COLO829 (cell line): ENCODE data around the gene CMIP.
"Not testable (repeated sequence)": the region's sequence is repeated elsewhere in the genome, so short reads cannot be mapped to it uniquely, and the experiment has no call there.

Experiments
- DNase-seq: peaks from one replicate; pipeline ENCODE4 v3.0.0; 2012; ENCODE audit warnings: low spot score

The CMIP gene

GRCh38 chr16:81686391-81687130 lies 242.0 kb downstream of the CMIP start:
- DNase-seq, result no peak

GRCh38 chr16:81687131-81687456 lies 242.5 kb downstream of the CMIP start:
- no peak for DNase-seq

GRCh38 chr16:81688182-81688581 lies 243.6 kb downstream of the CMIP start:
- DNase-seq, result no peak

- DNase-seq, result not testable (repeated sequence)
Measured at GRCh38 chr16:81688839-81689238, 244.2 kb downstream of the CMIP start.

GRCh38 chr16:81692021-81692420 lies 247.4 kb downstream of the CMIP start:
- no peak for DNase-seq

GRCh38 chr16:81692571-81692970 lies 248.0 kb downstream of the CMIP start:
- no peak for DNase-seq

- DNase-seq, result no peak
Measured at GRCh38 chr16:81693041-81693743, 248.6 kb downstream of the CMIP start.

- DNase-seq, result no peak
Measured at GRCh38 chr16:81693744-81694303, 249.2 kb downstream of the CMIP start.

- DNase-seq, result no peak
Measured at GRCh38 chr16:81694494-81695280, 250.1 kb downstream of the CMIP start.

GRCh38 chr16:81695321-81696165 lies 250.9 kb downstream of the CMIP start:
- DNase-seq, result no peak

GRCh38 chr16:81696166-81696960 lies 251.8 kb downstream of the CMIP start:
- no peak for DNase-seq

GRCh38 chr16:81696961-81697615 lies 252.5 kb downstream of the CMIP start:
- DNase-seq, result peak; percentile 24

GRCh38 chr16:81697616-81698309 lies 253.2 kb downstream of the CMIP start:
- DNase-seq, result no peak

GRCh38 chr16:81698310-81698641 lies 253.7 kb downstream of the CMIP start:
- no peak for DNase-seq

- DNase-seq, result no peak
Measured at GRCh38 chr16:81699596-81699995, 255.0 kb downstream of the CMIP start.

- no peak for DNase-seq
Measured at GRCh38 chr16:81700071-81700779, 255.6 kb downstream of the CMIP start.

- no peak for DNase-seq
Measured at GRCh38 chr16:81700780-81701165, 256.2 kb downstream of the CMIP start.

- no peak for DNase-seq
Measured at GRCh38 chr16:81701296-81701970, 256.8 kb downstream of the CMIP start.

GRCh38 chr16:81702506-81702905 lies 257.9 kb downstream of the CMIP start:
- DNase-seq, result no peak
